ENCODE data around the gene MATN4.

Gene MATN4

GRCh38 chr20:45279992-45280391 is 28.1 kb downstream of the MATN4 start:
- H3K9me3 ChIP-seq (ENCODE audit: low read length), result no peaks in the 10 kb centered on the region
- peaks cover 0 to 9% of the 10 kb centered on the region in 2 donors for H3K27me3 ChIP-seq (ENCODE audit: control insufficient read depth in 1 of 2, insufficient read depth in 2 of 2, low read length in 2 of 2)
- no peak overlapping the region for H3K27ac ChIP-seq (ENCODE audit: low read depth, low read length)
- no peak overlapping the region for H3K9ac ChIP-seq (ENCODE audit: low read length)
- no peaks in the 10 kb centered on the region for H3K4me1 ChIP-seq (ENCODE audit: insufficient read depth, low read length)
- H3K4me3 ChIP-seq (ENCODE audit: low read depth in 1 of 2, low read length in 2 of 2), result no peak overlapping the region
- H3K36me3 ChIP-seq (ENCODE audit: insufficient read depth, low read length), result no peaks in the 10 kb centered on the region

GRCh38 chr20:45275338-45275737 is 32.8 kb downstream of the MATN4 start:
- Histone ChIP-seq H3K9ac (ENCODE audit: low read length) (no peak overlapping the region), H3K4me3 (ENCODE audit: low read depth in 1 of 2, low read length in 2 of 2) (no peak overlapping the region), H3K4me1 (ENCODE audit: insufficient read depth, low read length) (no peaks in the 10 kb centered on the region), H3K9me3 (ENCODE audit: low read length) (no peaks in the 10 kb centered on the region), H3K27ac (ENCODE audit: low read depth, low read length) (no peak overlapping the region), H3K36me3 (ENCODE audit: insufficient read depth, low read length) (no peaks in the 10 kb centered on the region), H3K27me3 (ENCODE audit: control insufficient read depth in 1 of 2, insufficient read depth in 2 of 2, low read length in 2 of 2) (peaks cover 0 to 1% of the 10 kb centered on the region in 2 donors)

- Histone ChIP-seq H3K27me3 (ENCODE audit: control insufficient read depth in 1 of 2, insufficient read depth in 2 of 2, low read length in 2 of 2) (peaks cover 0 to 6% of the 10 kb centered on the region in 2 donors), H3K4me1 (ENCODE audit: insufficient read depth, low read length) (no peaks in the 10 kb centered on the region), H3K9me3 (ENCODE audit: low read length) (no peaks in the 10 kb centered on the region)
These were observed 38.3 kb downstream of the MATN4 start for GRCh38 chr20:45269754-45270270.

GRCh38 chr20:45269056-45269455 is 39.0 kb downstream of the MATN4 start:
- H3K9ac ChIP-seq (ENCODE audit: low read length), result no peak overlapping the region
- H3K27me3 ChIP-seq (ENCODE audit: control insufficient read depth in 1 of 2, insufficient read depth in 2 of 2, low read length in 2 of 2), result peaks cover 0 to 6% of the 10 kb centered on the region in 2 donors
- H3K4me1 ChIP-seq (ENCODE audit: insufficient read depth, low read length), result no peaks in the 10 kb centered on the region
- no peaks in the 10 kb centered on the region for H3K36me3 ChIP-seq (ENCODE audit: insufficient read depth, low read length)
- H3K4me3 ChIP-seq (ENCODE audit: low read depth in 1 of 2, low read length in 2 of 2), result no peak overlapping the region
- no peaks in the 10 kb centered on the region for H3K9me3 ChIP-seq (ENCODE audit: low read length)
- no peak overlapping the region for H3K27ac ChIP-seq (ENCODE audit: low read depth, low read length)

More at GRCh38 chr20:45269754-45270270, 38.3 kb downstream of the MATN4 start:
- Histone ChIP-seq H3K4me3 (ENCODE audit: low read depth in 1 of 2, low read length in 2 of 2) (no peak overlapping the region), H3K36me3 (ENCODE audit: insufficient read depth, low read length) (no peaks in the 10 kb centered on the region), H3K9ac (ENCODE audit: low read length) (no peak overlapping the region), H3K27ac (ENCODE audit: low read depth, low read length) (no peak overlapping the region)

- no peaks in the 10 kb centered on the region for H3K36me3 ChIP-seq (ENCODE audit: insufficient read depth, low read length)
- H3K9ac ChIP-seq (ENCODE audit: low read length), result no peak overlapping the region
- H3K27me3 ChIP-seq (ENCODE audit: control insufficient read depth in 1 of 2, insufficient read depth in 2 of 2, low read length in 2 of 2), result peaks cover 0 to 6% of the 10 kb centered on the region in 2 donors
- H3K4me1 ChIP-seq (ENCODE audit: insufficient read depth, low read length), result no peaks in the 10 kb centered on the region
- H3K4me3 ChIP-seq (ENCODE audit: low read depth in 1 of 2, low read length in 2 of 2), result no peak overlapping the region
- H3K27ac ChIP-seq (ENCODE audit: low read depth, low read length), result no peak overlapping the region
- H3K9me3 ChIP-seq (ENCODE audit: low read length), result no peaks in the 10 kb centered on the region
These were observed 39.6 kb downstream of the MATN4 start for GRCh38 chr20:45268531-45268930.

- Histone ChIP-seq H3K27me3 (ENCODE audit: control insufficient read depth in 1 of 2, insufficient read depth in 2 of 2, low read length in 2 of 2) (peaks cover 0 to 6% of the 10 kb centered on the region in 2 donors), H3K9me3 (ENCODE audit: low read length) (no peaks in the 10 kb centered on the region), H3K4me3 (ENCODE audit: low read depth in 1 of 2, low read length in 2 of 2) (no peak overlapping the region), H3K36me3 (ENCODE audit: insufficient read depth, low read length) (no peaks in the 10 kb centered on the region), H3K4me1 (ENCODE audit: insufficient read depth, low read length) (no peaks in the 10 kb centered on the region), H3K27ac (ENCODE audit: low read depth, low read length) (no peak overlapping the region), H3K9ac (ENCODE audit: low read length) (no peak overlapping the region)
These were observed 41.1 kb downstream of the MATN4 start for GRCh38 chr20:45266977-45267376.

GRCh38 chr20:45263556-45264266 is 44.4 kb downstream of the MATN4 start:
- no peaks in the 10 kb centered on the region for H3K9me3 ChIP-seq (ENCODE audit: low read length)

GRCh38 chr20:45258664-45259063 is 49.4 kb downstream of the MATN4 start:
- H3K27ac ChIP-seq (ENCODE audit: low read depth, low read length), result no peak overlapping the region
- no peaks in the 10 kb centered on the region for H3K9me3 ChIP-seq (ENCODE audit: low read length)
- no peaks in the 10 kb centered on the region for H3K27me3 ChIP-seq (ENCODE audit: control insufficient read depth in 1 of 2, insufficient read depth in 2 of 2, low read length in 2 of 2)
- peaks cover 4% of the 10 kb centered on the region for H3K4me1 ChIP-seq (ENCODE audit: insufficient read depth, low read length)
- no peaks in the 10 kb centered on the region for H3K36me3 ChIP-seq (ENCODE audit: insufficient read depth, low read length)
- H3K9ac ChIP-seq (ENCODE audit: low read length), result no peak overlapping the region
- H3K4me3 ChIP-seq (ENCODE audit: low read depth in 1 of 2, low read length in 2 of 2), result no peak overlapping the region

More at GRCh38 chr20:45263556-45264266, 44.4 kb downstream of the MATN4 start:
- Histone ChIP-seq H3K27me3 (ENCODE audit: control insufficient read depth in 1 of 2, insufficient read depth in 2 of 2, low read length in 2 of 2) (peaks cover 0 to 3% of the 10 kb centered on the region in 2 donors), H3K27ac (ENCODE audit: low read depth, low read length) (no peak overlapping the region), H3K4me1 (ENCODE audit: insufficient read depth, low read length) (no peaks in the 10 kb centered on the region), H3K9ac (ENCODE audit: low read length) (no peak overlapping the region), H3K36me3 (ENCODE audit: insufficient read depth, low read length) (no peaks in the 10 kb centered on the region), H3K4me3 (ENCODE audit: low read depth in 1 of 2, low read length in 2 of 2) (no peak overlapping the region)

GRCh38 chr20:45258259-45258658 is 49.8 kb downstream of the MATN4 start:
- Histone ChIP-seq H3K27ac (ENCODE audit: low read depth, low read length) (no peak overlapping the region), H3K9me3 (ENCODE audit: low read length) (no peaks in the 10 kb centered on the region), H3K4me3 (ENCODE audit: low read depth in 1 of 2, low read length in 2 of 2) (no peak overlapping the region), H3K27me3 (ENCODE audit: control insufficient read depth in 1 of 2, insufficient read depth in 2 of 2, low read length in 2 of 2) (no peaks in the 10 kb centered on the region), H3K36me3 (ENCODE audit: insufficient read depth, low read length) (no peaks in the 10 kb centered on the region), H3K4me1 (ENCODE audit: insufficient read depth, low read length) (peaks cover 4% of the 10 kb centered on the region), H3K9ac (ENCODE audit: low read length) (no peak overlapping the region)

GRCh38 chr20:45257711-45258110 is 50.4 kb downstream of the MATN4 start:
- Histone ChIP-seq H3K9me3 (ENCODE audit: low read length) (no peaks in the 10 kb centered on the region), H3K9ac (ENCODE audit: low read length) (no peak overlapping the region), H3K36me3 (ENCODE audit: insufficient read depth, low read length) (no peaks in the 10 kb centered on the region), H3K4me3 (ENCODE audit: low read depth in 1 of 2, low read length in 2 of 2) (no peak overlapping the region), H3K4me1 (ENCODE audit: insufficient read depth, low read length) (peaks cover 4% of the 10 kb centered on the region), H3K27me3 (ENCODE audit: control insufficient read depth in 1 of 2, insufficient read depth in 2 of 2, low read length in 2 of 2) (no peaks in the 10 kb centered on the region), H3K27ac (ENCODE audit: low read depth, low read length) (no peak overlapping the region)

- no peak overlapping the region for H3K27ac ChIP-seq (ENCODE audit: low read depth, low read length)
- peaks cover 4% of the 10 kb centered on the region for H3K4me1 ChIP-seq (ENCODE audit: insufficient read depth, low read length)
- H3K9me3 ChIP-seq (ENCODE audit: low read length), result no peaks in the 10 kb centered on the region
- H3K4me3 ChIP-seq (ENCODE audit: low read depth in 1 of 2, low read length in 2 of 2), result no peak overlapping the region
- no peak overlapping the region for H3K9ac ChIP-seq (ENCODE audit: low read length)
- H3K27me3 ChIP-seq (ENCODE audit: control insufficient read depth in 1 of 2, insufficient read depth in 2 of 2, low read length in 2 of 2), result no peaks in the 10 kb centered on the region
- H3K36me3 ChIP-seq (ENCODE audit: insufficient read depth, low read length), result no peaks in the 10 kb centered on the region
These were observed 50.9 kb downstream of the MATN4 start for GRCh38 chr20:45257161-45257560.
